CD14-positive monocyte (primary cell): ENCODE data around the gene KAZN. TPM values are rescaled to one million over a fixed set of nuclear protein-coding genes. Genes with fewer than 3 reads are reported as not detected.
A peak's percentile ranks its signal among the peaks of the same experiment; 100 is the strongest.

Source experiments
- DNase-seq, 3 donors: peaks; one replicate each; pipeline ENCODE4 v3.0.0-alpha.2; 2011 to 2022
- H2AFZ ChIP-seq: 2 replicates; pipeline ENCODE4 v1.6.0; 2012; ENCODE audit warnings: mild to moderate bottlenecking, low read depth, low read length, inconsistent platforms; ENCODE audit not compliant: insufficient read depth, poor library complexity, severe bottlenecking
- H3K27ac ChIP-seq, 2 donors: 1 replicate in 1 of 2; 2 replicates in 1 of 2; pipeline ENCODE4 v1.5.1; 2012 to 2013; ENCODE audit warnings: low read length in 2 of 2, control low read depth in 1 of 2, inconsistent platforms in 1 of 2, low read depth in 1 of 2, mild to moderate bottlenecking in 1 of 2
- H3K27me3 ChIP-seq, 2 donors: one replicate each; pipeline versions ENCODE4 v1.6.0 to v1.6.1; 2011 to 2013; ENCODE audit warnings: low read length in 2 of 2; ENCODE audit not compliant: control insufficient read depth in 2 of 2, insufficient read depth in 2 of 2
- H3K36me3 ChIP-seq, 2 donors: replicated peaks in 1 of 2; 1 replicate in 1 of 2; 2 replicates in 1 of 2; pipeline versions ENCODE4 v1.5.1 to v1.6.1; 2012 to 2013; ENCODE audit warnings: low read length in 2 of 2, control low read depth in 1 of 2, inconsistent platforms in 1 of 2, mild to moderate bottlenecking in 1 of 2; ENCODE audit not compliant: insufficient read depth in 2 of 2, control insufficient read depth in 1 of 2
- H3K4me1 ChIP-seq, 2 donors: 1 replicate in 1 of 2; 2 replicates in 1 of 2; pipeline versions ENCODE4 v1.5.1 to v1.6.1; 2012 to 2013; ENCODE audit warnings: low read length in 2 of 2, control low read depth in 1 of 2, inconsistent platforms in 1 of 2, mild to moderate bottlenecking in 1 of 2, moderate library complexity in 1 of 2; ENCODE audit not compliant: insufficient read depth in 2 of 2, control insufficient read depth in 1 of 2
- H3K4me2 ChIP-seq: replicated peaks from 2 replicates; pipeline ENCODE3; 2012; ENCODE audit warnings: low read length, moderate library complexity, mild to moderate bottlenecking; ENCODE audit not compliant: poor library complexity, severe bottlenecking; ENCODE audit errors: extremely low read depth
- H3K4me3 ChIP-seq, 3 experiments: fragments of 200-600 bp in 1 of 3; sonication (generic) in 1 of 3; replicated peaks in 1 of 3; 1 replicate in 2 of 3; 2 replicates in 1 of 3; pipeline ENCODE4 v1.5.1; 2011 to 2013; ENCODE audit warnings: low read length in 3 of 3, mild to moderate bottlenecking in 3 of 3, control low read depth in 2 of 3, low read depth in 2 of 3, inconsistent platforms in 1 of 3, moderate library complexity in 1 of 3
- H3K79me2 ChIP-seq: 2 replicates; pipeline ENCODE4 v1.6.0; 2012; ENCODE audit warnings: mild to moderate bottlenecking, control low read depth, inconsistent platforms, low read length, moderate library complexity; ENCODE audit not compliant: insufficient read depth
- H3K9ac ChIP-seq: 2 replicates; pipeline ENCODE4 v1.6.0; 2017; ENCODE audit warnings: low read length, mild to moderate bottlenecking; ENCODE audit not compliant: insufficient read depth, poor library complexity, severe bottlenecking
- H3K9me3 ChIP-seq, 2 donors: replicated peaks in 1 of 2; 1 replicate in 1 of 2; 2 replicates in 1 of 2; pipeline versions ENCODE4 v1.5.1 to v1.6.1; 2012 to 2013; ENCODE audit warnings: low read length in 2 of 2, control low read depth in 1 of 2; ENCODE audit not compliant: control insufficient read depth in 1 of 2, insufficient read depth in 1 of 2
- H4K20me1 ChIP-seq: 2 replicates; pipeline ENCODE4 v1.6.0; 2012; ENCODE audit warnings: mild to moderate bottlenecking, low read length, control low read depth, moderate library complexity; ENCODE audit not compliant: insufficient read depth
- H3K27ac Mint-ChIP-seq, 7 donors: one replicate each; pipeline ENCODE4 v1.8.0; 2020; ENCODE audit warnings: mild to moderate bottlenecking in 7 of 7, mixed read lengths in 7 of 7, moderate library complexity in 6 of 7, inconsistent platforms in 2 of 7
- H3K27me3 Mint-ChIP-seq, 3 donors: one replicate each; pipeline ENCODE4 v1.8.0; 2021 to 2022; ENCODE audit warnings: low read depth in 3 of 3, mild to moderate bottlenecking in 3 of 3, mixed read lengths in 3 of 3, moderate library complexity in 3 of 3, inconsistent platforms in 1 of 3
- H3K36me3 Mint-ChIP-seq, 2 donors: one replicate each; pipeline ENCODE4 v1.8.0; 2020; ENCODE audit warnings: mixed read lengths in 2 of 2, inconsistent platforms in 1 of 2, mild to moderate bottlenecking in 1 of 2
- H3K4me1 Mint-ChIP-seq: one replicate; pipeline ENCODE4 v1.8.0; 2020; ENCODE audit warnings: mild to moderate bottlenecking, mixed read lengths
- H3K4me3 Mint-ChIP-seq, 2 donors: one replicate each; pipeline ENCODE4 v1.8.0; 2020; ENCODE audit warnings: mild to moderate bottlenecking in 2 of 2, mixed read lengths in 2 of 2, moderate library complexity in 1 of 2
- H3K9me3 Mint-ChIP-seq, 7 donors: one replicate each; pipeline ENCODE4 v1.8.0; 2020 to 2022; ENCODE audit warnings: mixed read lengths in 7 of 7, mild to moderate bottlenecking in 6 of 7, moderate library complexity in 6 of 7, inconsistent platforms in 2 of 7
- WGBS: methylation state at CpG from one replicate; pipeline ENCODE4 v1.1.5; 2013; ENCODE audit warnings: missing lambda C conversion rate; ENCODE audit not compliant: insufficient coverage; 5-methylcytosine and 5-hydroxymethylcytosine counted together
- intact Hi-C, 2 donors: fragments of 100-400 bp; cut with micrococcal nuclease; formaldehyde crosslinking; loops; one replicate each; pipeline versions ENCODE4 v1.15.0 to v1.15.1; 2023
- polyA plus RNA-seq, 3 donors: library from polyadenylated mRNA; depleted of rRNA in 1 of 3; unstranded in 2 of 3; stranded (reverse) in 1 of 3; fragments of 300-500 nt in 2 of 3; fragments of >200 nt in 1 of 3; fragmentation: Illumina TruSeq in 2 of 3; gene quantifications; 1 replicate in 2 of 3; 2 replicates in 1 of 3; pipeline ENCODE4 v1.2.3, GENCODE V29; 2012 to 2021
- TF ChIP-seq, protein P1 (sequence below): fragments of 200-600 bp; IDR thresholded peaks from one replicate; pipeline ENCODE4 v1.8.0; 2022; ENCODE audit warnings: antibody characterized with exemption, mild to moderate bottlenecking

Gene KAZN
- polyA plus RNA-seq, 3 donors, result not detected

DNA sequence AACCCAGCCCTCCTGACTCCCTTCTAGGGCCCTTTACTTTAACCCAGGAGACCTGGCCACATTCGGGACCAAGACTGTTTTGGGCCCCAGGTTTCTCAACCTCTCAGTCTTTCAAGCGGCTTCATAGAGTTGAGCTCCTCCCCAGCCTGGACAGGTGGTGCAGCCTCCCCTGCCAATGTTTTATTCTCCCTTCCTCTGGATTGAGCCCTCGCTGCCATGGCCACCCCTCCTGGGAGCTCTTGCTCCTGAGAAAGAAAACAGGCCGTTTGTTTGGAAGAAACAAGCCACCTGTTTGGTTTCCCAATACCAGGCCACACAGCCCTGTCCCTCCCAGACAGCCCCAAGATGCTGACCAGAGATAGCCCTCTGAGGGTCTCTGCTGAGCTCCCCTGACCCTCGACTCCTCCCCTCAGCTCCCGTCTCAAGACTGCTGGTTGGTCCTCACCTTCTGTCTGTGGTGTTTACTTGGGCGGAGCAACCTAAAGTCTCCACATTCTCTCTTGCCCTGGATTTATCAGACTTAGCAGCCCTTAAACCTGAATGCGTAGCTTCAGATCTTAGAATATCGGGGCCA is 558.4 kb downstream of the KAZN start:
- intact Hi-C loops, result no loop called here
- Mint-ChIP-seq H3K27me3 (peaks cover 35 to 46% (median 38%) of the 10 kb centered on the region in 3 donors), H3K27ac (peak overlapping the region in 2 of 7 donors; percentile 36 to 66), H3K36me3 (peaks cover 3 to 9% of the 10 kb centered on the region in 2 donors), H3K4me1 (peaks cover 45% of the 10 kb centered on the region), H3K4me3 (no peak overlapping the region), H3K9me3 (peaks cover 0 to 4% (median 2%) of the 10 kb centered on the region in 7 donors)
- H3K4me3 ChIP-seq, result no peak overlapping the region
- H3K27ac ChIP-seq, result no peak overlapping the region
- H4K20me1 ChIP-seq, result no peaks in the 10 kb centered on the region
- no peak overlapping the region for H2AFZ ChIP-seq
- no peaks in the 10 kb centered on the region for H3K36me3 ChIP-seq
- WGBS, result 83% methylated on average over 9 of the region's 9 CpGs
- no peak overlapping the region for H3K4me2 ChIP-seq
- TF ChIP-seq, protein P1, sequence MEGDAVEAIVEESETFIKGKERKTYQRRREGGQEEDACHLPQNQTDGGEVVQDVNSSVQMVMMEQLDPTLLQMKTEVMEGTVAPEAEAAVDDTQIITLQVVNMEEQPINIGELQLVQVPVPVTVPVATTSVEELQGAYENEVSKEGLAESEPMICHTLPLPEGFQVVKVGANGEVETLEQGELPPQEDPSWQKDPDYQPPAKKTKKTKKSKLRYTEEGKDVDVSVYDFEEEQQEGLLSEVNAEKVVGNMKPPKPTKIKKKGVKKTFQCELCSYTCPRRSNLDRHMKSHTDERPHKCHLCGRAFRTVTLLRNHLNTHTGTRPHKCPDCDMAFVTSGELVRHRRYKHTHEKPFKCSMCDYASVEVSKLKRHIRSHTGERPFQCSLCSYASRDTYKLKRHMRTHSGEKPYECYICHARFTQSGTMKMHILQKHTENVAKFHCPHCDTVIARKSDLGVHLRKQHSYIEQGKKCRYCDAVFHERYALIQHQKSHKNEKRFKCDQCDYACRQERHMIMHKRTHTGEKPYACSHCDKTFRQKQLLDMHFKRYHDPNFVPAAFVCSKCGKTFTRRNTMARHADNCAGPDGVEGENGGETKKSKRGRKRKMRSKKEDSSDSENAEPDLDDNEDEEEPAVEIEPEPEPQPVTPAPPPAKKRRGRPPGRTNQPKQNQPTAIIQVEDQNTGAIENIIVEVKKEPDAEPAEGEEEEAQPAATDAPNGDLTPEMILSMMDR, result no peak
- no peaks in the 10 kb centered on the region for H3K79me2 ChIP-seq
- H3K9me3 ChIP-seq, result no peaks in the 10 kb centered on the region
- H3K27me3 ChIP-seq, result peaks cover 10 to 15% of the 10 kb centered on the region in 2 donors
- peaks cover 42 to 45% of the 10 kb centered on the region in 2 donors for H3K4me1 ChIP-seq
- H3K9ac ChIP-seq, result no peak overlapping the region
- DNase-seq, result no peak

DNA sequence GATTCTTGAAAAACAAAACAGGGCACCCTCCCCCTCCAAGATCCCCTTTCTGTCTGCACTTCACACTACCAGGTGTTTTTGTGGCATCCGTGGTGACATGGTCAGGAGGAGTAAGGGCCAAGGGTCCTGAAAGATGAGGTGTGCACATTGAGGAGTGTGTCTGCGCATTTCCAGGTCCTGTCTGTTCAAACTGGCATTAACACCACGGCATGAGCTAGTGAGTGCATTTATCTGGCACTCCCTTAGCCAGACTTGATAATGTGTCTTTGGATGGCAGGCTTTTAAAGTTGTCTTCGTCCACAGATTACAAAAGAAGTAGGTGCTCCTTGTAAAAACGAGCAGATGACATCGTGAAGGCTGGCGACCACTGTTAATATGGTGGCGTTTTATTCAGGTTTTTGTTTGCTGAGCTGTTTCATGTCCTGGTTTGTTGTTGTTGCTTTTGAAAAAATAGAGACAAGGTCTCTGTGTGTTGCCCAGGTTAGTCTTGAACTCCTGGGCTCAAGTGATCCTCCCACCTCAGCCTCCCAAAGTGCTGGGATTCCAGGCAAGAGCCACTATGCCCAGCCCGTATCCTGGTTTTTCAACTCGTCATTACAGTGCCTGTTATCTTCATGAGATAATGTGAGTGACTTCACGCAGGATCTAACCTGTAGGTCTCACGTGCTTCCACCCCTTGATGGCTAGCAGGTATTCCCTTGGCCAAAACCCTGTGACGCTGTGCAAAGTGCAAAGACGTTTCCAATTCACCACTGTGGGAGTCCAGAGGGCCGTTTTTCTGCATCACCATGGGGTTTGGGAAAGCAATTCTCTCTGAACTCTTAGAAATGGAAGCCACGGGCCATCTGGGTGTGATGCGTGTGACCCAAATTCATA is 559.3 kb downstream of the KAZN start:
- Histone ChIP-seq H3K4me2 (no peak overlapping the region), H3K27me3 (peaks cover 6 to 11% of the 10 kb centered on the region in 2 donors), H3K9me3 (no peaks in the 10 kb centered on the region), H3K4me1 (peaks cover 35 to 39% of the 10 kb centered on the region in 2 donors), H3K9ac (no peak overlapping the region), H3K4me3 (no peak overlapping the region), H3K79me2 (no peaks in the 10 kb centered on the region), H4K20me1 (no peaks in the 10 kb centered on the region), H3K27ac (no peak overlapping the region), H3K36me3 (no peaks in the 10 kb centered on the region), H2AFZ (no peak overlapping the region)
- Mint-ChIP-seq H3K4me1 (peaks cover 40% of the 10 kb centered on the region), H3K4me3 (peak overlapping the region in 1 of 2 donors; percentile 8), H3K27ac (peak overlapping the region in 1 of 7 donors; percentile 16), H3K9me3 (peaks cover 0 to 3% (median 0%) of the 10 kb centered on the region in 7 donors), H3K36me3 (peaks cover 3 to 9% of the 10 kb centered on the region in 2 donors), H3K27me3 (peaks cover 26 to 38% (median 30%) of the 10 kb centered on the region in 3 donors)
- 95% methylated on average over 9 of the region's 17 CpGs for WGBS
- TF ChIP-seq, protein P1, result no peak
- intact Hi-C loops, result no loop called here
- DNase-seq, result no peak
